Endodermal cell (in vitro differentiated cells): ENCODE data around the gene CHI3L2. TPM values are rescaled to one million over a fixed set of nuclear protein-coding genes. Genes with fewer than 3 reads are reported as not detected.

Source experiments
- DNase-seq: peaks from one replicate; pipeline ENCODE4 v3.0.0-alpha.2; 2017
- H3K27ac ChIP-seq: 2 replicates; pipeline ENCODE4 v1.5.1; 2013; ENCODE audit warnings: mild to moderate bottlenecking, low read depth, low read length, moderate library complexity
- H3K27me3 ChIP-seq: 2 replicates; pipeline ENCODE4 v1.6.1; 2013; ENCODE audit warnings: mild to moderate bottlenecking, low read length, moderate library complexity; ENCODE audit not compliant: insufficient read depth, control insufficient read depth, poor library complexity, severe bottlenecking
- H3K36me3 ChIP-seq: 2 replicates; pipeline ENCODE4 v1.7.0; 2013; ENCODE audit warnings: mild to moderate bottlenecking, low read length, moderate library complexity; ENCODE audit not compliant: control insufficient read depth, insufficient read depth
- H3K4me1 ChIP-seq: one replicate; pipeline ENCODE4 v1.7.0; 2013; ENCODE audit warnings: low read length; ENCODE audit not compliant: control insufficient read depth, insufficient read depth
- H3K4me3 ChIP-seq: 2 replicates; pipeline ENCODE4 v1.5.1; 2013; ENCODE audit warnings: mild to moderate bottlenecking, low read length, moderate library complexity
- H3K9ac ChIP-seq: 2 replicates; pipeline ENCODE4 v1.6.1; 2013; ENCODE audit warnings: mild to moderate bottlenecking, low read length, moderate library complexity; ENCODE audit not compliant: poor library complexity, severe bottlenecking; ENCODE audit errors: extremely low read depth
- H3K9me3 ChIP-seq: 2 replicates; pipeline ENCODE4 v1.6.1; 2013; ENCODE audit warnings: mild to moderate bottlenecking, low read length, moderate library complexity; ENCODE audit not compliant: control insufficient read depth
- H3K27ac Mint-ChIP-seq: 2 replicates; pipeline ENCODE4 v1.8.0; 2020; ENCODE audit warnings: mixed read lengths
- H3K27me3 Mint-ChIP-seq: 2 replicates; pipeline ENCODE4 v1.8.0; 2021; ENCODE audit warnings: mild to moderate bottlenecking, mixed read lengths; ENCODE audit not compliant: insufficient read depth
- H3K36me3 Mint-ChIP-seq: 2 replicates; pipeline ENCODE4 v1.8.0; 2020; ENCODE audit warnings: low read depth, mixed read lengths
- H3K4me1 Mint-ChIP-seq: 2 replicates; pipeline ENCODE4 v1.8.0; 2020; ENCODE audit warnings: mixed read lengths
- H3K4me3 Mint-ChIP-seq: 2 replicates; pipeline ENCODE4 v1.8.0; 2020; ENCODE audit warnings: mild to moderate bottlenecking, moderate library complexity, mixed read lengths
- H3K9me3 Mint-ChIP-seq: 2 replicates; pipeline ENCODE4 v1.8.0; 2020; ENCODE audit warnings: mild to moderate bottlenecking, mixed read lengths
- CTCF ChIP-seq: fragments of 200-600 bp; sonication (generic); conservative IDR thresholded peaks from 2 replicates; pipeline ENCODE4 v1.5.0; 2021; ENCODE audit warnings: antibody characterized with exemption, mild to moderate bottlenecking
- whole genome bisulfite sequencing, 2 experiments: methylation state at CpG; one replicate each; pipeline versions ENCODE4 v1.1.5 to v1.1.7; 2013; ENCODE audit warnings: missing lambda C conversion rate in 2 of 2, mixed read lengths in 1 of 2; ENCODE audit not compliant: insufficient coverage in 1 of 2, insufficient read length in 1 of 2; 5-methylcytosine and 5-hydroxymethylcytosine counted together
- total RNA-seq, 2 donors: library from RNA; stranded (reverse); fragmentation: NEBNext Ultra II Directional in 1 of 2; extraction: Animal tissue kit (Norgen Biotek cat#: 25700) in 1 of 2; gene quantifications; 2 replicates in 1 of 2; 3 replicates in 1 of 2; pipeline ENCODE4 v1.2.1, GENCODE V29; 2021

Gene CHI3L2
- total RNA-seq, 2 donors from 2014 or later: not detected

GRCh38 chr1:111232134-111232533 lies 4.6 kb downstream of the CHI3L2 start:
- H3K27me3 Mint-ChIP-seq: no peaks in the 10 kb centered on the region
- TF ChIP-seq CTCF: no peak
- Histone ChIP-seq H3K4me1 (no peaks in the 10 kb centered on the region), H3K27ac (no peak overlapping the region), H3K4me3 (no peak overlapping the region), H3K9ac (no peak overlapping the region), H3K27me3 (no peaks in the 10 kb centered on the region), H3K36me3 (no peaks in the 10 kb centered on the region), H3K9me3 (no peaks in the 10 kb centered on the region)
- no peak overlapping the region for H3K27ac Mint-ChIP-seq
- peaks cover 23% of the 10 kb centered on the region for H3K4me1 Mint-ChIP-seq
- peaks cover 8% of the 10 kb centered on the region for H3K9me3 Mint-ChIP-seq
- no peak overlapping the region for H3K4me3 Mint-ChIP-seq
- 100% methylated on average over 2 of the region's 3 CpGs; no CpG with 5 or more reads in 1 of the 2 experiments for WGBS, 2 experiments
- H3K36me3 Mint-ChIP-seq: no peaks in the 10 kb centered on the region
- no peak for DNase-seq

- Histone ChIP-seq H3K4me1 (peaks cover 3% of the 10 kb centered on the region), H3K9me3 (no peaks in the 10 kb centered on the region), H3K9ac (no peak overlapping the region), H3K27ac (no peak overlapping the region), H3K27me3 (no peaks in the 10 kb centered on the region), H3K36me3 (no peaks in the 10 kb centered on the region), H3K4me3 (no peak overlapping the region)
- Mint-ChIP-seq H3K4me3 (no peak overlapping the region), H3K36me3 (no peaks in the 10 kb centered on the region), H3K27me3 (no peaks in the 10 kb centered on the region), H3K9me3 (peaks cover 3% of the 10 kb centered on the region), H3K27ac (no peak overlapping the region), H3K4me1 (peaks cover 20% of the 10 kb centered on the region)
- DNase-seq: no peak
- 94% methylated on average over 4 of the region's 4 CpGs for WGBS, 2 experiments
- no peak for TF ChIP-seq CTCF
These were observed 6.7 kb downstream of the CHI3L2 start for GRCh38 chr1:111234258-111234657.

GRCh38 chr1:111234866-111235265 lies 7.4 kb downstream of the CHI3L2 start:
- peaks cover 3% of the 10 kb centered on the region for H3K4me1 ChIP-seq
- no peaks in the 10 kb centered on the region for H3K27me3 ChIP-seq
- WGBS, 2 experiments: 92 to 93% methylated on average over 3 of the region's 3 CpGs
- H3K4me3 ChIP-seq: no peak overlapping the region
- Mint-ChIP-seq H3K36me3 (no peaks in the 10 kb centered on the region), H3K27ac (no peak overlapping the region), H3K4me1 (peaks cover 20% of the 10 kb centered on the region), H3K9me3 (peaks cover 3% of the 10 kb centered on the region), H3K27me3 (no peaks in the 10 kb centered on the region), H3K4me3 (no peak overlapping the region)
- TF ChIP-seq CTCF: no peak
- no peak overlapping the region for H3K9ac ChIP-seq
- no peak overlapping the region for H3K27ac ChIP-seq
- no peak for DNase-seq
- no peaks in the 10 kb centered on the region for H3K36me3 ChIP-seq
- no peaks in the 10 kb centered on the region for H3K9me3 ChIP-seq
